Muscle of leg (tissue), 16 donors: Measurements from ENCODE around the gene CLIC6. TPM values are rescaled to one million over a fixed set of nuclear protein-coding genes. Genes with fewer than 3 reads are reported as not detected.

Experiments
- DNase-seq: peaks from one replicate; pipeline ENCODE4 v3.0.0; 2013
- H3K27ac ChIP-seq: one replicate; pipeline ENCODE4 v1.5.1; 2013; ENCODE audit warnings: mild to moderate bottlenecking, low read length, control low read depth
- H3K27me3 ChIP-seq: one replicate; pipeline ENCODE4 v1.6.1; 2013; ENCODE audit warnings: low read length; ENCODE audit not compliant: control insufficient read depth, insufficient read depth
- H3K36me3 ChIP-seq: one replicate; pipeline ENCODE4 v1.6.1; 2013; ENCODE audit warnings: low read length; ENCODE audit not compliant: control insufficient read depth, insufficient read depth
- H3K4me1 ChIP-seq: one replicate; pipeline ENCODE4 v1.6.1; 2013; ENCODE audit warnings: low read length; ENCODE audit not compliant: control insufficient read depth, insufficient read depth
- H3K4me3 ChIP-seq: one replicate; pipeline ENCODE4 v1.5.1; 2013; ENCODE audit warnings: low read length, control low read depth
- H3K9me3 ChIP-seq: replicated peaks from 2 replicates; pipeline ENCODE4 v1.6.1; 2013; ENCODE audit warnings: low read depth, low read length; ENCODE audit not compliant: control insufficient read depth
- WGBS: methylation state at CpG from one replicate; pipeline ENCODE4 v1.1.5; 2013; ENCODE audit warnings: missing lambda C conversion rate; ENCODE audit not compliant: insufficient coverage; 5-methylcytosine and 5-hydroxymethylcytosine counted together
- long read RNA-seq, 11 donors: transcript quantifications; one replicate each; lab custom pipeline, GENCODE V29; 2026
- polyA plus RNA-seq, 8 donors: library from polyadenylated mRNA; unstranded; fragments of 120-200 nt; gene quantifications; one replicate each; pipeline versions ENCODE4 v1.2.1 to v1.2.3, GENCODE V29; 2013; ENCODE audit warnings: inconsistent platforms in 1 of 8, low replicate concordance in 1 of 8; ENCODE audit not compliant: insufficient read length in 8 of 8, insufficient read depth in 1 of 8
- total RNA-seq: library from RNA; stranded (reverse); fragments of 120-200 nt; gene quantifications from one replicate; pipeline ENCODE4 v1.2.4, GENCODE V29; 2013

Gene CLIC6
- total RNA-seq = 0.04 TPM
- 1 to 10 TPM in 1 of 8 donors, under 1 TPM in 5, not detected in 2; 0.04 to 1.8 (median 0.09) TPM for polyA plus RNA-seq
- long read RNA-seq, donor 1 = 0 reads
- long read RNA-seq, donor 2 = 0 reads
- long read RNA-seq, donor 3 = 0 reads
- long read RNA-seq, donor 4 = 0 reads
- long read RNA-seq, donor 5 = 0 reads
- long read RNA-seq, donor 6 = 0 reads
- long read RNA-seq, donor 7 = 0 reads
- long read RNA-seq, donor 8 = 0 reads
- long read RNA-seq, donor 9 = 0 reads
- long read RNA-seq, donor 10 = 0 reads
- long read RNA-seq, donor 11 = 0 reads

- DNase-seq = no peak
- H3K4me3 ChIP-seq = no peak within 1 kb of the TSS
- no peaks in the 10 kb centered on the region for H3K9me3 ChIP-seq
- peaks cover 8% of the 10 kb centered on the region for H3K4me1 ChIP-seq
- H3K36me3 ChIP-seq = no peaks in the 10 kb centered on the region
- H3K27ac ChIP-seq = no peak within 1 kb of the TSS
- 2% methylated on average over 16 of the region's 18 CpGs for WGBS
- H3K27me3 ChIP-seq = peaks cover 63% of the 10 kb centered on the region
These were observed at the start of gene CLIC6 for GRCh38 chr21:34668803-34669148. TSS of gene CLIC6 (plus strand) at chr21:34668994. CDS start at chr21:34669389, 395 bp downstream.

GRCh38 chr21:34619841-34620665 lies 48.7 kb upstream of the CLIC6 start:
- Histone ChIP-seq H3K4me1 (peaks cover 6% of the 10 kb centered on the region), H3K9me3 (no peaks in the 10 kb centered on the region), H3K36me3 (no peaks in the 10 kb centered on the region), H3K27ac (no peak overlapping the region), H3K4me3 (no peak overlapping the region), H3K27me3 (no peaks in the 10 kb centered on the region)
- 75% methylated on average over 6 of the region's 8 CpGs for WGBS
- peak; percentile 26 for DNase-seq

GRCh38 chr21:34621434-34622350 lies 47.1 kb upstream of the CLIC6 start:
- Histone ChIP-seq H3K27ac (no peak overlapping the region), H3K4me1 (peaks cover 3% of the 10 kb centered on the region), H3K36me3 (no peaks in the 10 kb centered on the region), H3K9me3 (no peaks in the 10 kb centered on the region), H3K4me3 (no peak overlapping the region), H3K27me3 (peaks cover 4% of the 10 kb centered on the region)
- no peak for DNase-seq
- 88% methylated on average over 3 of the region's 4 CpGs for WGBS

GRCh38 chr21:34623516-34623915 lies 45.3 kb upstream of the CLIC6 start:
- Histone ChIP-seq H3K4me1 (peaks cover 3% of the 10 kb centered on the region), H3K27ac (no peak overlapping the region), H3K9me3 (no peaks in the 10 kb centered on the region), H3K27me3 (peaks cover 4% of the 10 kb centered on the region), H3K36me3 (no peaks in the 10 kb centered on the region), H3K4me3 (no peak overlapping the region)
- 66% methylated on average over 4 of the region's 4 CpGs for WGBS
- DNase-seq = peak; percentile 22

GRCh38 chr21:34625030-34625593 lies 43.7 kb upstream of the CLIC6 start:
- Histone ChIP-seq H3K9me3 (no peaks in the 10 kb centered on the region), H3K27ac (no peak overlapping the region), H3K4me1 (peaks cover under 1% of the 10 kb centered on the region), H3K36me3 (no peaks in the 10 kb centered on the region), H3K27me3 (peaks cover 4% of the 10 kb centered on the region), H3K4me3 (no peak overlapping the region)
- DNase-seq = no peak
- WGBS = no CpG with 5 or more reads among the region's 6 CpGs

GRCh38 chr21:34626131-34626530 lies 42.7 kb upstream of the CLIC6 start:
- DNase-seq = no peak

GRCh38 chr21:34630536-34631143 lies 38.2 kb upstream of the CLIC6 start:
- Histone ChIP-seq H3K9me3 (no peaks in the 10 kb centered on the region), H3K4me3 (no peak overlapping the region), H3K36me3 (no peaks in the 10 kb centered on the region), H3K27me3 (peaks cover 20% of the 10 kb centered on the region), H3K27ac (no peak overlapping the region), H3K4me1 (no peaks in the 10 kb centered on the region)
- peak; percentile 79 for DNase-seq
- 0% methylated on average over 1 of the region's 6 CpGs for WGBS

More at GRCh38 chr21:34626131-34626530, 42.7 kb upstream of the CLIC6 start:
- Histone ChIP-seq H3K27ac (no peak overlapping the region), H3K9me3 (no peaks in the 10 kb centered on the region), H3K27me3 (peaks cover 4% of the 10 kb centered on the region), H3K4me1 (no peaks in the 10 kb centered on the region), H3K36me3 (no peaks in the 10 kb centered on the region), H3K4me3 (no peak overlapping the region)
- 78% methylated on average over 8 of the region's 8 CpGs for WGBS

GRCh38 chr21:34632498-34632897 lies 36.3 kb upstream of the CLIC6 start:
- no peak for DNase-seq
- WGBS = no CpG with 5 or more reads among the region's 4 CpGs
- no peak overlapping the region for H3K4me3 ChIP-seq
- no peaks in the 10 kb centered on the region for H3K4me1 ChIP-seq
- H3K27me3 ChIP-seq = peaks cover 16% of the 10 kb centered on the region
- no peaks in the 10 kb centered on the region for H3K36me3 ChIP-seq
- H3K9me3 ChIP-seq = no peaks in the 10 kb centered on the region
- no peak overlapping the region for H3K27ac ChIP-seq

GRCh38 chr21:34635307-34635706 lies 33.5 kb upstream of the CLIC6 start:
- WGBS = 100% methylated on average over 1 of the region's 3 CpGs
- H3K27me3 ChIP-seq = peaks cover 16% of the 10 kb centered on the region
- H3K27ac ChIP-seq = no peak overlapping the region
- DNase-seq = no peak
- H3K4me3 ChIP-seq = no peak overlapping the region
- H3K9me3 ChIP-seq = no peaks in the 10 kb centered on the region
- H3K36me3 ChIP-seq = no peaks in the 10 kb centered on the region
- no peaks in the 10 kb centered on the region for H3K4me1 ChIP-seq
